ENCODE measurements around the gene SRGAP2B. TPM values are rescaled to one million over a fixed set of nuclear protein-coding genes. Genes with fewer than 3 reads are reported as not detected.
"Not testable (repeated sequence)": the region's sequence is repeated elsewhere in the genome, so short reads cannot be mapped to it uniquely, and the experiment has no call there.

SRGAP2B gene
- total and polyA plus RNA-seq, 4 donors = 2.4 to 14.3 (median 6.2) TPM

- 32% methylated on average over 1 of the region's 1 CpG for whole genome bisulfite sequencing
- TF ChIP-seq HNF4A (conservative IDR thresholded peaks at IDR 0.05) (peak; percentile 39 to 48), SP1 (IDR thresholded peaks at IDR 0.05) (peak; percentile 12)
- H3K27ac ChIP-seq (ENCODE audit: low read depth in 1 of 2, low read length in 2 of 2); H3K4me1 ChIP-seq (ENCODE audit: control insufficient read depth in 4 of 4, insufficient read depth in 4 of 4, low read length in 3 of 4); H3K9me3 ChIP-seq (ENCODE audit: control insufficient read depth in 4 of 4, low read length in 3 of 4); H3K4me3 ChIP-seq (ENCODE audit: low read depth in 1 of 3, low read length in 3 of 3); H3K36me3 ChIP-seq (ENCODE audit: control insufficient read depth in 4 of 4, insufficient read depth in 3 of 4, low read depth in 1 of 4, low read length in 3 of 4); H3K27me3 ChIP-seq (ENCODE audit: control insufficient read depth in 4 of 4, insufficient read depth in 4 of 4, low read length in 3 of 4); DNase-seq (ENCODE audit: low spot score); H3K9ac ChIP-seq (ENCODE audit: low read depth in 1 of 2, low read length in 2 of 2): not testable (repeated sequence)
Observed at GRCh38 chr1:144931553-144931952, 163.6 kb downstream of the SRGAP2B start.

DNA sequence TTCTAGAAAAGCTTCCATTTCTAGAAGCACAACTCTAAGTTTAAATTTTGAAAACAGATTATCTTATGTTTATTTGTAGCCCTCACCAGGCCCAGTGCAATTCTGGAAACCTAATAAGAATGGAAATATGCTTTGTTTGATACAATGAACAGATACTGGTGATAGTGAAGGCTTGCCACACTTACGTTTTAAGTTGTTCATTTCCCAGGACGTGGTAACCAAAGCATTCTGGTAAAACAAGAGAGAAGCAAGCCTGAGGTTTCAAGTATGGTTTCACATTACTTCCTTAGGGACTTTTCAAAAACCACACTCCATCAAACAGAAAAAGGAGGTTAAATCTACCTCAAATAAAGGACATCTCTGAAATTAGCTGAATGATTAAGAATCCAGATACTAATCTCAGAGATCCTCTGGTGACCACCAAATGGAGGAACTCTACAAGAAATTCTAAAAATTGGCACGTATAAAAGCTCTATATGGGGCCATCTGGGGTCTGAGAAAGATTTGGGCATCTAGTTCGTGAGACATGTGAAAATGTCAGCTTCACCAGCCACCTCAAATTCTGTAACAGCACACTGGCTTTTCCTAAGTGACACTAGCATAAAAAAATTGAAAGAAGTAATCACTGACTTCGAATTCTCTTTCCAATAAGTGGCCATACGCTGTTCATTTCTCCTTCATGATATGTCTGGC, 164.9 kb downstream of the SRGAP2B start:
- not testable (repeated sequence) for H3K36me3 ChIP-seq (ENCODE audit: control insufficient read depth in 4 of 4, insufficient read depth in 3 of 4, low read depth in 1 of 4, low read length in 3 of 4); H3K9me3 ChIP-seq (ENCODE audit: control insufficient read depth in 4 of 4, low read length in 3 of 4); H3K4me3 ChIP-seq (ENCODE audit: low read depth in 1 of 3, low read length in 3 of 3); H3K9ac ChIP-seq (ENCODE audit: low read depth in 1 of 2, low read length in 2 of 2); H3K27ac ChIP-seq (ENCODE audit: low read depth in 1 of 2, low read length in 2 of 2); DNase-seq (ENCODE audit: low spot score); H3K4me1 ChIP-seq (ENCODE audit: control insufficient read depth in 4 of 4, insufficient read depth in 4 of 4, low read length in 3 of 4); H3K27me3 ChIP-seq (ENCODE audit: control insufficient read depth in 4 of 4, insufficient read depth in 4 of 4, low read length in 3 of 4)
- 89% methylated on average over 4 of the region's 6 CpGs for WGBS

DNA sequence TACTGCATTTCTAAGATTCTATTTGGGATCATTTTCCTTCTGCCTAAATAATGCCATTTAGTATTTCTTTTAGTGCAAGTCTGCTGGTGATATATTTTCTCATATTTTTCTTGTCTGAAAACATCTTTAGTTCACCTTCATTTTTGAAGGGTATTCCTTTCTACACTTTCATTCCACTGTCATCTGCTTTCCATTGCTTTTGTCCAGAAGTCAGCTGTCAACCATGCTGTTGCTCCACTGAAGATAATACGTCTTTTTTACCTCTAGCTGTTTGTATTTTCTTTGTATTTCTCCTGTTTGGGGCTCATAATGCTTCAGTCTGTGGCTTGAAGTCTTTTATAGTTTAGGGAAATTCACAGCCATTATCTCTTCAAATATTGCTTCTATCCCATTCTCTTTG, 167.8 kb downstream of the SRGAP2B start:
- not testable (repeated sequence) for H3K36me3 ChIP-seq (ENCODE audit: control insufficient read depth in 4 of 4, insufficient read depth in 3 of 4, low read depth in 1 of 4, low read length in 3 of 4); DNase-seq (ENCODE audit: low spot score); H3K9me3 ChIP-seq (ENCODE audit: control insufficient read depth in 4 of 4, low read length in 3 of 4); H3K27me3 ChIP-seq (ENCODE audit: control insufficient read depth in 4 of 4, insufficient read depth in 4 of 4, low read length in 3 of 4); H3K27ac ChIP-seq (ENCODE audit: low read depth in 1 of 2, low read length in 2 of 2); H3K4me3 ChIP-seq (ENCODE audit: low read depth in 1 of 3, low read length in 3 of 3); H3K4me1 ChIP-seq (ENCODE audit: control insufficient read depth in 4 of 4, insufficient read depth in 4 of 4, low read length in 3 of 4); H3K9ac ChIP-seq (ENCODE audit: low read depth in 1 of 2, low read length in 2 of 2)
- WGBS = 96% methylated on average over 1 of the region's 1 CpG

- WGBS = no CpG with 5 or more reads among the region's 5 CpGs
- H3K27ac ChIP-seq (ENCODE audit: low read depth in 1 of 2, low read length in 2 of 2); H3K9me3 ChIP-seq (ENCODE audit: control insufficient read depth in 4 of 4, low read length in 3 of 4): not testable (repeated sequence)
Observed at GRCh38 chr1:144923640-144924039, 171.5 kb downstream of the SRGAP2B start.

DNA sequence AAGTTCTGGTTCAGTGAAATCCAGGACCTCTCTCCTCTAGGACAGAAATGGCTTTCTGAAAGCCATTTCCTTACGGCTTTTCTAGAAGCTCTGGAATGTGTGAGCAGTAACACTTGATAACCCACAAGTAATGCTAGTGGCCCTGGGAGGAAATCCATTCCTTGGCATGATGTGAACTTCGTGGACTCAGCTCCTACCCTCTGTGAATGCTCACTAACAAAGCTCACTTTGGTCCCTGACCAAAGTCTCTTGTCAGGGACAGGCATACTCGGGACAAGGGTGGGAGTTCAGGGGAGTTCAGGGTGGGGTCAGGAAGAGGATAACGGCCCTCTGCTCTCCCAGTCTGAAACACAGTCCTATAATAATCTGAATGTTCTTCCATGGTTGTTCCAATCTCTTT, 172.3 kb downstream of the SRGAP2B start:
- not testable (repeated sequence) for DNase-seq (ENCODE audit: low spot score); H3K4me1 ChIP-seq (ENCODE audit: control insufficient read depth in 4 of 4, insufficient read depth in 4 of 4, low read length in 3 of 4); H3K9ac ChIP-seq (ENCODE audit: low read depth in 1 of 2, low read length in 2 of 2); H3K36me3 ChIP-seq (ENCODE audit: control insufficient read depth in 4 of 4, insufficient read depth in 3 of 4, low read depth in 1 of 4, low read length in 3 of 4); H3K27me3 ChIP-seq (ENCODE audit: control insufficient read depth in 4 of 4, insufficient read depth in 4 of 4, low read length in 3 of 4); H3K9me3 ChIP-seq (ENCODE audit: control insufficient read depth in 4 of 4, low read length in 3 of 4); H3K4me3 ChIP-seq (ENCODE audit: low read depth in 1 of 3, low read length in 3 of 3); H3K27ac ChIP-seq (ENCODE audit: low read depth in 1 of 2, low read length in 2 of 2)
- TF ChIP-seq NR2F2 (IDR thresholded peaks at IDR 0.05) (peak; percentile 15), RXRA (IDR thresholded peaks at IDR 0.05) (peak in 1 of 2 donors; percentile 32)
- whole genome bisulfite sequencing = 50% methylated on average over 3 of the region's 4 CpGs

More at GRCh38 chr1:144923640-144924039, 171.5 kb downstream of the SRGAP2B start:
- H3K4me1 ChIP-seq (ENCODE audit: control insufficient read depth in 4 of 4, insufficient read depth in 4 of 4, low read length in 3 of 4); H3K36me3 ChIP-seq (ENCODE audit: control insufficient read depth in 4 of 4, insufficient read depth in 3 of 4, low read depth in 1 of 4, low read length in 3 of 4); DNase-seq (ENCODE audit: low spot score); H3K9ac ChIP-seq (ENCODE audit: low read depth in 1 of 2, low read length in 2 of 2); H3K4me3 ChIP-seq (ENCODE audit: low read depth in 1 of 3, low read length in 3 of 3); H3K27me3 ChIP-seq (ENCODE audit: control insufficient read depth in 4 of 4, insufficient read depth in 4 of 4, low read length in 3 of 4): not testable (repeated sequence)

- H3K4me1 ChIP-seq (ENCODE audit: control insufficient read depth in 4 of 4, insufficient read depth in 4 of 4, low read length in 3 of 4); H3K27me3 ChIP-seq (ENCODE audit: control insufficient read depth in 4 of 4, insufficient read depth in 4 of 4, low read length in 3 of 4); H3K9ac ChIP-seq (ENCODE audit: low read depth in 1 of 2, low read length in 2 of 2); DNase-seq (ENCODE audit: low spot score); H3K9me3 ChIP-seq (ENCODE audit: control insufficient read depth in 4 of 4, low read length in 3 of 4); H3K27ac ChIP-seq (ENCODE audit: low read depth in 1 of 2, low read length in 2 of 2); H3K4me3 ChIP-seq (ENCODE audit: low read depth in 1 of 3, low read length in 3 of 3); H3K36me3 ChIP-seq (ENCODE audit: control insufficient read depth in 4 of 4, insufficient read depth in 3 of 4, low read depth in 1 of 4, low read length in 3 of 4): not testable (repeated sequence)
Observed at GRCh38 chr1:144919106-144919505, 176.0 kb downstream of the SRGAP2B start.

DNA sequence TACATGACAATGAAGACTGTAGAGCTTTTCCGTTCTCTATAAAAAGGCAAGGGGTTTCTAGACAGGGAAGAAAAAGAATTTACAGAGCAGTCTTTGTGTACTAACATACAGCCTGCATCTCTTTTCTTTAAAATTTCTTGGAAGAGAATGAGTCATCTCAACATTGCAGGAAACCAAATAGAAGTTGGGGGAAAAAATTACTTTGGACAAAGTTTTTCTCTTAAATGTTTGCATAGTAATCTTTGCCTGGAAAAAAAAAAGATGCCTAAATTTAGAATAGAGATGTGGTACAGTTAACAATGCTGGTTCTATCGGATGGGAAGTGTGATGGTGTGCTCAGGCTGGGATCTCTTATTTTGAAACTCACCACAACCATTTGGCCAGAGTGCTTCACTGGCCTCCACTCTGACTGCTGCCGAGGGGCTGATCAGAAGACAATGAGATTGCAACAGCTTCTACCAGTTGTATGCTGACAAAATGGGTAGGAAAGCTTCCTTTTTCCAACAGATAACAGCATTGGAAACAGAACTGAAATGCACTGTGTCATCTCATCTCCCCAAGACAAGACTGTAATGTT, 177.0 kb downstream of the SRGAP2B start:
- not testable (repeated sequence) for H3K27ac ChIP-seq (ENCODE audit: low read depth in 1 of 2, low read length in 2 of 2); H3K9ac ChIP-seq (ENCODE audit: low read depth in 1 of 2, low read length in 2 of 2); H3K4me1 ChIP-seq (ENCODE audit: control insufficient read depth in 4 of 4, insufficient read depth in 4 of 4, low read length in 3 of 4); H3K27me3 ChIP-seq (ENCODE audit: control insufficient read depth in 4 of 4, insufficient read depth in 4 of 4, low read length in 3 of 4); H3K9me3 ChIP-seq (ENCODE audit: control insufficient read depth in 4 of 4, low read length in 3 of 4); H3K36me3 ChIP-seq (ENCODE audit: control insufficient read depth in 4 of 4, insufficient read depth in 3 of 4, low read depth in 1 of 4, low read length in 3 of 4); DNase-seq (ENCODE audit: low spot score); H3K4me3 ChIP-seq (ENCODE audit: low read depth in 1 of 3, low read length in 3 of 3)
- 50% methylated on average over 1 of the region's 3 CpGs for WGBS

Measured in liver (tissue), 9 donors.